Anterior cingulate cortex (tissue), 58 donors: ENCODE measurements around the gene MEGF11.
"Not testable (repeated sequence)": the region's sequence is repeated elsewhere in the genome, so short reads cannot be mapped to it uniquely, and the experiment has no call there.

Source experiments
- DNase-seq, 58 donors: peaks; one replicate each; lab custom pipeline; 2025; lab: John Stamatoyannopoulos, UW

Gene MEGF11

GRCh38 chr15:65887565-65887964 is 366.0 kb downstream of the MEGF11 start:
- no peak for DNase-seq

DNA sequence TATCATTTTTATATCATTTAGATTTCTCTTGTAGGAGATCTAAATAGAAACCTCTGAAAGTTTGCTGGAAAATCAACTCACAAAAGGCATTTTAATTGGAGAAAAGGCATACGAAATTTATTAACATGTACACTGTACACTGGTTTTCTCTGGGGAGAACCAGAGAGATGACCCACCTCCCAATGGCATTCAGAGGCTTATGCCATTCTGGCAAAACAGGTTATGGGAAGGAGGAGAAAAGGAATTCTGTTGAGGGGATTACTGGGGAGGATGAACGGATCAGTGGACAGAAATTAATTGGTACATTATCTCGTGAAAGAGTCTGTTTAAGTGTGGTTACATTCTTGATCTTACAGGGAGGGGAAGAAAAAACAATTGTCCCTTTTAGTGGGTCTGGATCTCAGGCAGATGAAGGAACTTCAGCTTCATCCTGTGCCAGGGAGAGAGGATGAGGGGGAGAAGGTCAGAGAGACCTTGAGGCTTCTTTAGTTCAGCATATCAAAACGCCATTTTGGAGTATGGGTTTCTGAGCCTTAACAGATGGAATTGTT is 367.8 kb downstream of the MEGF11 start:
- DNase-seq, result no peak

DNA sequence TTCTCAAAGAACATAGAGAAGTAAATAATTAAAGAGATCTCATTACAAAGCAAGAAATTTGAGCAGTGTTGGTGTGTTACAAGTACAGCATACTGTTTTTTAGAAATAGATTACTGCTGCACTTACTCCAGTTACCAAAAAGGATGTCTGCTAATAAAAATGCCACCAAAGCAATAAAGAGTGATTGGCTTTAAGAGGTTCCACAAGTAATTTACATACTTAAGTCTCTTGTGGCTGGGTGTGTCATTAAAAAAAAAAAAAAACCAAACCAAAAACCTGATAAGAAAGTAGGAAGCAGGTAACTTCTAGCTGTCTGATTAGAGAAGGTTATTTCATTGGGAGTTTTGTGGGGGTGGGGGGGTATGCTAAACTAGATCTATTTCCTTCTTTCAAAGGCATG is 369.0 kb downstream of the MEGF11 start:
- DNase-seq, result no peak

DNA sequence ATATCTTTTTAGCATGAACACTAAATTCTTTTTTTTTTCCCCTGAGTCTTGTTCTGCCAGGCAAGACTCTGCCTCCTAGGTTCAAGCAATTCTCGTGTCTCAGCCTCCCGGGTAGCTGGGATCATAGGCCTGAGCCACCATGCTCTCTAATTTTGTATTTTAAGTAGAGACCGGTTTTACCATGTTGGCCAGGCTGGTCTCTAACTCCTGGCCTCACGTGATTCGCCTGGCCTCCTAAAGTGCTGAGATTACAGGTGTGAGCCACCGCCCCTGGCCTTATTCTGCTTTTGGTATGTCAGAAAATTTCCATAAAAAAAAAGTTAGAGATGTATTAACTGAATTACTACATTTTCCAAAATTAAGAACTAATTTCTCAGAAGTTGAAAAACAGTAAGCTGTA is 370.0 kb downstream of the MEGF11 start:
- no peak for DNase-seq

GRCh38 chr15:65881766-65882434 is 371.6 kb downstream of the MEGF11 start:
- DNase-seq, result no peak

- no peak for DNase-seq
Observed at GRCh38 chr15:65877749-65878148, 375.8 kb downstream of the MEGF11 start.

GRCh38 chr15:65875458-65875857 is 378.1 kb downstream of the MEGF11 start:
- no peak for DNase-seq

DNA sequence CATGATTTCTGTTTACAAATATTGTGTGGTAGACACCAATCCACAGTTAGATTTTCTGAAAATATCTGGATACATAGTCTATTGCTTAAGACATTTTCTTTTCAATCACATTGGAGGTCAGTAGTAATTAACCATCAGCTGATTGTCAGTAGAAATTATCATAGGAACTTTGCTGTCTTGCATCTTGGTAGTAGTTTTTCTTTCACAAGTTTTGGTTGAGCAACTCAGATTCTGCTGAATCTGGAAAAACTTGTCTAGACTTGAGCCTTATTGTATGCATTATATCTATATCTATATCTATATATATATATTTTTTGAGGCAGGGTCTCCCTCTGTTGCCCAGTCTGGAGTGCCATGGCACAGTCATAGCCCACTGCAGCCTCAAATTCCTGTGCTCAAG is 380.3 kb downstream of the MEGF11 start:
- DNase-seq, result no peak

DNA sequence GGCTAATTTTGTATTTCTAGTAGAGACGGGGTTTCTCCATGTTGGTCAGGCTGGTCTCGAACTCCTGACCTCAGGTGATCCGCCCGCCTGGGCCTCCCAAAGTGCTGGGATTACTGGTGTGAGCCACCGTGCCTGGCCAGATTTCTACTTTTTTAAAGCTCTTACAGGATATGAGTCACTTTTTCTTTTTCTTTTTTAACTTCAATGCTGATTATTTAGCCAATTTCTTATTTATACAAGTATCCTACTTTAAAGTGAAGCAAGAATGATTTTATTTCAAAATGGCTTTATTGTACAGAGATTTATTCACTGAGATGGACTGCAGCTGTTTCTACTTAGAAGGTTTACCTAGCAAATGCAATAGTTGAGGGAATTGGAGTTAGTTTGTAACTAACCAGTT is 381.0 kb downstream of the MEGF11 start:
- not testable (repeated sequence) for DNase-seq

DNA sequence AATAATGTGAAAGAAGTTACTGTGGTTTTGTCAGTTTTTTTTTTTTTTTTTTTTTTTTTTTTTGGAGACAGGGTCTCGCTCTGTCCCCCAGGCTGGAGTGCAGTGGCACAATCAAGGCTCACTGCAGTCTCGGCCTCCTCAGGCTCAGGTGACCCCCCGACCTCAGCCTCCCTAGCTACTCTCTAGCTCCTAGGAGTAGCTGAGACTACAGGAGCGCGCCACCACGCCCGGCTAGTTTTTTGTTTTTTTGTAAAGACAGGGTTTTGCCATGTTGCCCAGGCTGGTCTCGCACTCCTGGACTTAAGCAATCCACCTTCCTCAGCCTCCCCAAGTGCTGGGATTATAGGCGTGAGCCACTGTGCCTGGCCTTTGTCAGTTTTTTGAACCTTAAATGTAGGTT is 381.7 kb downstream of the MEGF11 start:
- DNase-seq, result not testable (repeated sequence)

DNA sequence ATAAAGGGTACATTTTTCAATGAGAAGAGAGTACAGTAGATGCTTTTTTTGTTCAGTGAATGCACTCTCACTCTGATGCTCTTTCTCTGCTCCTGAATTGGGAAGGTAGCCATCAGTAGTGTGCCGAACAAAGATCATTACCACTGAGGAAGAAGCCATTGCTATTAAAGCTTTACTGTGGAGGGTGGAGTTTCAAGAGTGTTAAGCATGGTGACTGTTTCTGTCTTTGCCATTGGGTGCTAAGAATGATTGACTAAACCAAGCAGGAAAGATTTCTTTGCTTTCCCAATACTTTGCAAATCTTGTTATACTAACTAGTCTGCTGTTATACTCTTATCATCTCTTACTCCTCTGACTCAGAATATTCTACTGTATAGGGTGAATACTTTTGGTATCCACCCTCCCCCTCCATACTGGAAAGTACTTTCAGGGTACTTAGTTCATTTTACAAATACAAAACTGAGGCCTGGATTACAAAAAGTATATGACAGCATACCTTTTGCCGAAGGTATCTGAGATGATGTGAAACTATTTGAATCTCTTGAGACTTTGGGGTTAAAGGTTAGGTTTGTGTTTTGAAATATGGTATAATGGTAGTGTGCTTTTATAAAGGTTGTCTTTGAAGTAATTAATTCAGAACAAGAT is 382.5 kb downstream of the MEGF11 start:
- DNase-seq, result peak in 2 of 58 donors; percentile 22 to 25

DNA sequence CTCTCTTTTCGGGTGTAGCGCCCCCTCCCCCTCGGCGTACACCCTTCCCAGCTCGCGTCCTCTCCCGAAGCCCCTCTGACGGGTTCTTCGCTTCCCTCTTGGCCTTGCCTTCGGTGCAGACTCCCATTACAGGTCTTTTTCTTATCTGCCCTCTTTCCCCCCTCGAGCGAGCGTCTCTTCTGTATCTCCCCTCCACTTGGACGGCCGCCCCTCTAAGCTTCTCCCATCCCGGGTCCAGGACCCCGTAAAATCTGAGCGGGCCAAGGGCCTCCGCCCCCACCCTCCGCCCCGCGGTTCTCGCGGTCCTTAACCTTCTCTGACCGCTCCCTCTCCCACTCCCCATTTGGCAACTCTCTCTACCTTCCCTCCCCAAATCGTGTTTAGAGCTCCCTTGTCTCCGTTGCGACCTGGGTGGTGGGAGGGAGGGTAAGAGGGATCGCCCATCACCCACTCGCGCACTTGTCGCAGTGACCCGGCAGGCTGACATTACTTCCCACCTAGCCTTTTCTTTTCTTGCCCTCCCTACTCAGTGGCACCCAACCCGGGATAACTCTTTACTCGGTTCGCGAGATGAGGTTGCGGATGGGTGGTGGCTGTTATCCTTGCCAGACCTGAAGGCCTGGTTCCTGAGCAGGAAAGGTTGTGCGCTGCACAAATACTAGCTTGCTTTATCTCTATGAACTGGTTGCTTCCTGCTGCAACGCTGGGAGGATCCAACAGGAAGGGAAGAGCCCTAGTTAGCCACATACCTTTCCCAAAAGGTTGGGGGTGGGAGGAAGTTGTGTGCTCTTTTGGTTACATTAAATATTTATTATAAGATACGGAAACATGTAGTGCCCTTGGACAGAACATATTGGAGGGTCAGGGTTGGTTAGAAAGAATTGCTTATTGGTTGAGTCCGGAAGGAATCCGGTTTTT is 383.3 kb downstream of the MEGF11 start:
- DNase-seq, result peak in 26 of 58 donors; percentile 4 to 60 (median 26)

- DNase-seq, result peak; percentile 79 to 99 (median 95)
Observed at GRCh38 chr15:65869126-65869953, 384.2 kb downstream of the MEGF11 start, which contains the start of gene RAB11A. Gene RAB11A (plus strand): TSS chr15:65869491. CDS start chr15:65869586, 95 bp downstream.

GRCh38 chr15:65868546-65869125 is 384.9 kb downstream of the MEGF11 start:
- DNase-seq, result peak in 2 of 58 donors; percentile 25 to 30

DNA sequence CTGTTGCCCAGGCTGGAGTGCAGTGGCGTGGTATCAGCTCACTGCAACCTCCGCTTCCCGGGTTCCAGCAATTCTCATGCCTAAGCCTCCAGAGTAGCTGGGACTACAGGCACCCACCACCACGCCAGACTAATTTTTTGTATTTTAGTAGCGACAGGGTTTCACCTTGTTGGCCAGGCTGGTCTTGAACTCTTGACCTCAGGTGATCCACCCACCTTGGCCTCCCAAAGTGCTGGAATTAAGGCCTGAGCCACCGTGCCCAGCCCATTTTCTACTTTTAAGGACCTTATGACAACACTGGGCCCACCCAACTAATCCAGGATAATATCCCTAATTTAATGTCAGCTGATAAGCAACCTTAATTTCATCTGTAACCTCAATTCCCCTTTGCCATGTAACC is 385.6 kb downstream of the MEGF11 start:
- DNase-seq, result not testable (repeated sequence)

- no peak for DNase-seq
Observed at GRCh38 chr15:65867244-65867643, 386.3 kb downstream of the MEGF11 start.

- no peak for DNase-seq
Observed at GRCh38 chr15:65863106-65863505, 390.4 kb downstream of the MEGF11 start.

DNA sequence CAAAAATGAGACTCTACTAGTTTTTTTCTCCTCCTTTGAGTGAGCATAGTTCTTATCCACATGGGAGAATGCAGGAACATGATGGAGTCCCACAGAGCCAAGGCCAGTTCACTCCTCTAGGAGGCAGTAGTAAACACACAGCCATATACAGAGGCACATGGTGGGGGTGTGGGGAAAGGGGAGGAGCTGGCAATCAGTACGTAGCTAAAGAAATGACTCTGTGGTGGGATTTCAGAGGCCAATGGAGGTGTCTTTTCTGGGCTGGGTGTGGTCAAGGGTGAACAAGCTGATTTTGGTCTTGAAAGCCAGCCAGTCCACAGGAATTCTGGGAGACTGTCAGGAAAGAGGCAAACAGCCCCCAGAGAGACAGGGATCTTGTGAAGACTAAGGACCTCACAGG is 390.9 kb downstream of the MEGF11 start:
- DNase-seq, result no peak

GRCh38 chr15:65857718-65858402 is 395.7 kb downstream of the MEGF11 start:
- peak in 1 of 58 donors; percentile 2 for DNase-seq
